Peyer's patch (tissue), 4 donors: ENCODE data around the gene STK36.

Experiments used
- CTCF ChIP-seq, 6 experiments: fragments of 450-650 bp in 4 of 6; fragments of 200-600 bp in 2 of 6; sonication (generic) in 1 of 6; IDR thresholded peaks; one replicate each; pipeline ENCODE4 v1.5.1; 2017 to 2019; ENCODE audit warnings: antibody characterized with exemption in 6 of 6, mild to moderate bottlenecking in 3 of 6, moderate library complexity in 1 of 6
- POLR2A ChIP-seq, 2 donors: fragments of 450-650 bp; IDR thresholded peaks; one replicate each; pipeline ENCODE4 v1.5.1; 2017; ENCODE audit warnings: antibody characterized with exemption in 2 of 2, mild to moderate bottlenecking in 2 of 2, moderate library complexity in 2 of 2

GRCh38 chr2:218622606-218623365, 49.1 kb upstream of the STK36 start:
- TF ChIP-seq CTCF (IDR thresholded peaks at IDR 0.05) (no peak), POLR2A (IDR thresholded peaks at IDR 0.05) (no peak)
